GM18867 (cell line): Measurements from ENCODE around the gene RBBP7.
A peak's percentile ranks its signal among the peaks of the same experiment; 100 is the strongest.

Experiments
- ATAC-seq: cut with Tn5 transposase; IDR thresholded peaks from one replicate; pipeline ENCODE4 v1.9.1; 2021; ENCODE audit warnings: mild to moderate bottlenecking, moderate library complexity; ENCODE audit not compliant: unreplicated experiment

RBBP7 gene

GRCh38 chrX:16870095-16870861 is at the start of gene RBBP7:
RBBP7 (minus strand) TSS chrX:16870362; CDS start chrX:16870053, 309 bp downstream.
- ATAC-seq, result peak; percentile 86

- no peak for ATAC-seq
Observed at GRCh38 chrX:16918979-16919378, 48.8 kb upstream of the RBBP7 start.

DNA sequence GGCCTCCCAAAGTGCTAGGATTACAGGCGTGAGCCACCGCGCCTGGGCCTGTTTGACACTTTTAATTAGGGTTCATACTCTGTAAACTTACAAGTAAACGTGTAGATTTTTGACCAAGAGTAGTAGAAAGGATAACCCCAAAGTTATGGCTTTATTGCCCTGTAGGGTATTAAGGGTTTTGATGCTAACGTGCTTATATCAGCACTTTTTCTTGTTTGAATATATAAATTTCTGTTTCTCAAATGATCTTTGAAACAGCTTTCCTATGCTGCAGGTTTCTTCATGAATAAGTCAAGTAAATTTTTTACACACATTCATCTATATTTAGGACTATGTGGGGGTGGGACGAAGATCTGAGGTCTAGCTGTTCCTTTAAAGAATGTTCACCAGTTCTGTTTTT is 47.0 kb upstream of the RBBP7 start:
- ATAC-seq, result no peak

- no peak for ATAC-seq
Observed at GRCh38 chrX:16916561-16916960, 46.4 kb upstream of the RBBP7 start.

- no peak for ATAC-seq
Observed at GRCh38 chrX:16914058-16914457, 43.9 kb upstream of the RBBP7 start.

DNA sequence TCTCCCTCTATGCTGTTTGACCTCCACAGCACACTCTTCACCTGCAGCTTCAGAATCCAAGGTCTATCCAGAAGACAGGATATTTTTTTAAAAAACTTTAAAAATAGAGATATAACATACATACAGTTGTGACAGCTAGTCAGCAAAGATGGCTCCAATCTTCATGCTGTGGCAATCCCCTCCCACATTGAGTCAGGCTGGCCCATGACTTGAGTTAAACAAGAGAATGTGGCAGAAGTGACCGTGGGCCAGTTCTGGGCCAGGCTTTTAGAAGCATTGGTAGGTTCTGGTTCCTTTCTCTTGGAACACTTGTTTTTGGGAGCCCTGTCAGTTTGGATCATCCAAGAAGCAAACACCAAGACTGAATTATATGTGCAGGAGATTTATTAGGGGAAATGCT is 40.2 kb upstream of the RBBP7 start:
- no peak for ATAC-seq

DNA sequence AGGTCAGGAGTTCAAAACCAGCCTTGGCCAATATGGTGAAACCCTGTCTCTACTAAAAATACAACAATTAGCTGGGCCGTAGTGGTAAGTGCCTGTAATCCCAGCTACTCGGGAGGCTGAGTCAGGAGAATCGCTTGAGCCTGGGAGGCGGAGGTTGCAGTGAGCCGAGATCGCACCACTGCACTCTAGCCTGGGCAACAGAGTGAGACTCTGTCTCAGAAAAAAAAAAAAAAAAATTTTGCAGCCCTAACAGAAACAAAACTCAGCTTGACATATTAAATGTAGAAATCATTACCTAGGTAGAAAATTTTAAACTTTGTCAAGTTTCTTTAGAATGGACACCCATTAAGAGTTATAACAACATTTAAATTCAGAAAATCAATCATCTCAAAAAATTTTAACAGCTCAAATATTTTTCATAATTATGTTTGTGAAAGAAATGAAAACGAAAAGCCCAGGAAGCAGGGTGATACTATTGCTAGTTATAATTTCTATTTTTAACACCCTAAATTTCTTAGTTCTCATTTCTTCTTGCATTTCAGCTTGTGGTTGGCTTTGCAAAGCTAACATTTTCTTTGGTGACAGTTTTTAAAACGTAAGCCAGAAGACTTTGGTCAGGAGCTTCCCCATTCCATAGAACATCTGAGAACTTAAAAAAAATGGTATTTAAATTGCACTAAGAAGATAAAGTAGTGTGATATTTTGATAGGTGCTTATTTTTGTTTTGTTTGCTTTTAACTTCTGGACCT is 33.3 kb upstream of the RBBP7 start:
- ATAC-seq, result peak; percentile 83

- no peak for ATAC-seq
Observed at GRCh38 chrX:16897445-16897844, 27.3 kb upstream of the RBBP7 start.

- ATAC-seq, result peak; percentile 86
Observed at GRCh38 chrX:16892504-16893362, 22.6 kb upstream of the RBBP7 start.

GRCh38 chrX:16885628-16886027 is 15.5 kb upstream of the RBBP7 start:
- ATAC-seq, result no peak

DNA sequence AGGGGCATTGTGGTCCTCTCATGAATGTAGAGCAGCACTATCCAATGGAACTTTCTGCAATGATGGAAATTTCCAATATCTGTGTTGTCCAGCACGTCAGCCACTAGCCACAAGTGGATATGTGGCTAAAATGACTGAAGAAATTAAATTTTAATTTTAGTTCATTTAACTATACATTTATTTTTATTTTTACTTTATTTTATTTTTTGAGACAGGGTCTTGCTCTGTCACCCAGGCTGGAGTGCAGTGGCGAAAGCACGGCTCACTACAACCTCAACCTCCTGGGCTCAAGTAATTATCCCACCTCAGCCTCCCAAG is 13.3 kb upstream of the RBBP7 start:
- no peak for ATAC-seq

DNA sequence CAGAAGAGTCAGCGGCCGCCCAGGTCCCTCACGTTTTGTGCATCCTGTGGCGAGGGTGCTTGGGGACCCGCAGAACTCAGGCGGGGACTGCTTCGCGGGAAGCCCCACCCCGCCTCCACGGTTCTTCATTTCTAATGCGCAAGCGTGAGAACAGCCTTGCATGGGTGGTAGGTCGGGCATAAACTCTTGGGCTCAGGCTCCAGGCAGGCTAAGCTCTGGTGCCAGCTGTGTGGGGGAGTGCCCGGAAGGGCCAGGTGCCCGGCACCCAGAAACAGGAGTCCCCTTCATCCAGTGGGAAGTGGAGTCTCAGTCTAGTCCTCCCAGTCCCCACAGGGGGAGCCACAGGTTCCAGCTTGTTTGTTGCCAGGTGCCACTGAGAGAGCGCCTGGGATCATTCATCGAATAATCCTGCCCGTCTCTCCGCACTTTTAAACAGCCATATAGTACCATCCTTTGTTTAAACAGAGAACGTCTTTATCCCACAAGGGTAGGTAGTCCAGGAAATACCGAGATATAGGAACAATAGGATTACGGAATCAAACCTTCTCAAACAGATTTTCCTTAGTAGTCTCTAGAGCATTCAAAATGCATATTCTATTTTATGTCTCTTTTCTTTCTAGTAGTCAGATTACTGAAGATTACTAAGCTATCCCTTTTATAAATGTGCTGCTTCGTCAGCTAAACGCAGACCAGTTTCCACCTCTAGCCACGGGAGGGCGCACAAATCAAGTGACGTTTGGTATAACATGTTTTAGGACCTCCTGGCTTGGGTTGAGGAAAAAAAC is 12.7 kb upstream of the RBBP7 start:
- ATAC-seq, result peak; percentile 64

DNA sequence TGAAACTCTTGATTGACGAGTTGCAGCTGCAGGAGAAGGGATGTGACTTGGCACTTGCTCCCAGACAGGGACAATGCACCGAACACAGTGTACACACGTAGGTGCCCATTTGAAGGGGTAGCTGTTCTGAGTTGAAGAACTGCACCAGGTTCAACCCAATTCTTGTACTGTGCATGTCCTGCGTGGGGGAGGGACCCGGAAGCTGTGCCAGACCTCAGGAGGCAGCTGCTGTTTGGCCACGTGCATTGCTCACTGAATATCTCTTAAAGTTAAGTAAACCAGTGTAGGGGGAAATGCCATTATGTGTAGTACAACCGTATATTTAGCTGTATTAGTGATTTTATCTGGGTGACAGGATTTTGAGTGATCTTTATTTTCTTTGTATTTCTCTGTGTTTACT is 12.0 kb upstream of the RBBP7 start:
- peak; percentile 39 for ATAC-seq

- no peak for ATAC-seq
Observed at GRCh38 chrX:16876696-16877095, 6.5 kb upstream of the RBBP7 start.

GRCh38 chrX:16874458-16875095 is 4.4 kb upstream of the RBBP7 start:
- no peak for ATAC-seq

DNA sequence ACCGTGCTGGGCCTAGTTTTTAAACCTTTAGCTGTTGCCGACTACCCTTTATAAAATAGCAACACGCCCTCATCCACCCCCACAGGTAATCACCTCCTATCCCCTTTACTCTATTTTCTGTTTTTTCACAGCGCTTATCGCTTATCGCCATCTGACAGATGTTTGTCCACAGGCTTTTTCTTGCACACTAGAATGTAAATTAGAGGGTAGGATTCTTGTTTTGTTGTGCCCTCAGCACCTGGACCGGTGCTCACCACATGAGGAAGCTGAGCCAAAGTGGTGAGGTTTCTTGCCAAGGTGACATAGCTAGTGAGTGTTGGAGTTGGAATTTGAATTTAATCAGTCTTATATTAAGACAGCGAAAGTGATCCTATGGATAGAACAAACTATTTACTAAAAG is 2.9 kb upstream of the RBBP7 start:
- ATAC-seq, result no peak

DNA sequence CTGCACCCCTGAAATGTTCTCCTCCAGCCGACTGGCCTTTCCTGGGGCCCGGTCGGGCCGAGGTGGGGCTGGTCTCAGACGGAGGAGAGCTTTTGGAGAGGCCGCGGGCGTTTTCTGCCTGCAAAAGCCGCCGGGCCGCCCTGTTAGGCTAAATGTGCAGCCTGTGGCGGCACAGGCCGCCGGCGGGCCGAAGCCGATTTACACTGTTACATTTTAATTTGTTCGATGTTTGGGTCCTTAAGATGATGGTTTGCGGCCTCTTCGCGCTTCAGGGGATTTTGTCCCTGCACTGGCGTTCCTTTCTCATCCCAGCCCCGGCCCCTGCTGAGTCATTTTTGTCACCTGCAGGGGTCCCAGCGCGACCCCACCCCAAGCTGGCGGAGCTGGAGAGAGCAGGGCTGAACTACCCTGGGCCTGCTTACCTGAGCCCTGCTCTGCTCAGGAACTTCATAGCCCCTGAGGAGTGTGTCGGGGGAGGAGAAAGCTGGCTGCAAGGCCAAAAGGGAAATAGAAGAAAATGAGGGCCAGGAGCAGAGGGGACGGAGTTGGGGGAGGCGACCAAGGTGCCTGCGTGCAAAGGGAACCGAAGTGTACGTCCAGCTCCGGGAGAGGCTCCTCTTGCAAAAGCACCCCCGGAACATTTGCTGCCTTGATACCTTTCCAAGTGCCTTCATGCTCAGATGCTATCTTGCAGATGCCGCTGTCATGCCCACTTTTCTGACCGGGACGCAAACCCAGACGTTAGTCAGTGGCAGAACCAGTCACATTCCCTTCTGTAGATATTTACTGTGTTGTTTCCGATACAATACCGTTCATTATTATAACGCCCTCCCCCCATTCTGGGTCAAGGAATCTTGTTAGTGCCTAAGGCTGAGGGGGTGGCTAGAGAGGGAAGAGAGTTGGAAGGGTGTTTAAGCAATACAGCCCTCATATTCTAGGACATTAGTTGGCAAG is 977 bp upstream of the RBBP7 start:
- ATAC-seq, result no peak

DNA sequence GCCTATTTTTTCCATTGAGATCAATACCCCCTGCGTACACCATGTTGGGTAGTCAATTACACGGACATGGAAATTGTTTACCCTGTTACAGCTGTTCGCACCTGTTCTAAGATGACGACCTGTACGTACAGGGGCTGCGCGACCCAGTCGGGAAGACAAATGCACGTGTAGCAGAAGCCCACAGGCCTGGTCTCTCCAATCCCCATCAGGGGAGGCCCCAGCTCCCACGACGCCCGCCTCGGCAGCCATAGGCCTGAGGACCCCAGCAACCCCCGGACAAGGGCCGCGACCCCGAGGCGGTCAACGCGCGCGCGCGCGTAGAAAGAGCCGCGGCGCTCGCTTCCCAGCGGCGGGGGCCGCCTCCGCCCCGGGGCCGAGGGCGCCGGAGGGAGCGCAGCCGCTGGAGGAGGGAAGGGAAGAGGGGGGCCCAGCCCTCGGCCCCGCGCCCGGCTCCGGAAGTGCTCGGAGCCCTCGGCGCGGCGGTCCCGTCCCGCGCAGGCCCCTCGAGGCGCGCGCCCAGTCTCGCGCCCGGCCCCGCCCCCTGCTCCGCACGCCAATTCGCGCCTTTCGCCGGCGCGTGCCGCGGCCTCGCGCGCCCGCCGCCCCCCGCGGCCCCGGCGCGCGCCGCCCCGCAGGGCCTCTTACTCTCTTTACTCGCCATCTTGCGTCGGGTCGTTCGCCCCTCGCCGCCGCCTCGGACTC is 618 bp downstream of the RBBP7 start:
- ATAC-seq, result peak; percentile 47

GRCh38 chrX:16868920-16869319 is 1.2 kb downstream of the RBBP7 start:
- ATAC-seq, result no peak
